CD4-positive, alpha-beta T cell treated with Interleukin-2 at 100 ng/mL for 4 hours (primary cell): ENCODE measurements around the gene SLC35F6.
"Not testable (repeated sequence)": the region's sequence is repeated elsewhere in the genome, so short reads cannot be mapped to it uniquely, and the experiment has no call there.

ENCODE experiments used
- DNase-seq: peaks from one replicate; pipeline ENCODE4 v3.0.0-alpha.2; 2020; ENCODE audit warnings: low spot score

SLC35F6 gene

GRCh38 chr2:26756337-26756736 lies 7.7 kb upstream of the SLC35F6 start:
- DNase-seq = no peak

GRCh38 chr2:26757873-26758789 lies 6.0 kb upstream of the SLC35F6 start:
- DNase-seq = peak; percentile 10

GRCh38 chr2:26758790-26759321 lies 5.2 kb upstream of the SLC35F6 start:
- no peak for DNase-seq

- DNase-seq = no peak
Measured at GRCh38 chr2:26759845-26760244, 4.2 kb upstream of the SLC35F6 start.

GRCh38 chr2:26760991-26761390 lies 3.1 kb upstream of the SLC35F6 start:
- not testable (repeated sequence) for DNase-seq

- no peak for DNase-seq
Measured at GRCh38 chr2:26763019-26763418, 1.1 kb upstream of the SLC35F6 start.

GRCh38 chr2:26764906-26765305 lies 822 bp downstream of the SLC35F6 start:
- no peak for DNase-seq

- no peak for DNase-seq
Measured at GRCh38 chr2:26765475-26766200, 1.6 kb downstream of the SLC35F6 start.

- no peak for DNase-seq
Measured at GRCh38 chr2:26767129-26767528, 3.0 kb downstream of the SLC35F6 start.

GRCh38 chr2:26767894-26768487 lies 3.9 kb downstream of the SLC35F6 start:
- DNase-seq = no peak

GRCh38 chr2:26768759-26769088 lies 4.6 kb downstream of the SLC35F6 start:
- no peak for DNase-seq

GRCh38 chr2:26769089-26769761 lies 5.1 kb downstream of the SLC35F6 start:
- DNase-seq = peak; percentile 26

GRCh38 chr2:26770986-26771586 lies 7.0 kb downstream of the SLC35F6 start:
- peak; percentile 12 for DNase-seq

- peak; percentile 22 for DNase-seq
Measured at GRCh38 chr2:26772064-26773001, 8.2 kb downstream of the SLC35F6 start.

GRCh38 chr2:26776195-26776800 lies 12.2 kb downstream of the SLC35F6 start:
- DNase-seq = no peak

- DNase-seq = no peak
Measured at GRCh38 chr2:26778098-26778497, 14.0 kb downstream of the SLC35F6 start.

GRCh38 chr2:26778507-26778906 lies 14.4 kb downstream of the SLC35F6 start:
- no peak for DNase-seq

GRCh38 chr2:26780203-26780760 lies 16.2 kb downstream of the SLC35F6 start:
- DNase-seq = no peak

- DNase-seq = no peak
Measured at GRCh38 chr2:26782876-26783704, 19.0 kb downstream of the SLC35F6 start.
